HepG2 (cell line): ENCODE measurements around the gene SURF2. TPM values are rescaled to one million over a fixed set of nuclear protein-coding genes. Genes with fewer than 3 reads are reported as not detected.

Experiments
- BORCS8-MEF2B ChIP-seq: sonication (generic); formaldehyde crosslinking; IDR thresholded peaks from 2 replicates; pipeline ENCODE4 v1.8.0; 2022; ENCODE audit warnings: mild to moderate bottlenecking, missing genetic modification reagents
- CENPT ChIP-seq: sonication (generic); formaldehyde crosslinking; IDR thresholded peaks from 2 replicates; pipeline ENCODE4 v1.8.0; 2022; ENCODE audit warnings: low read depth, mild to moderate bottlenecking, moderate library complexity, missing genetic modification reagents
- E2F5 ChIP-seq: sonication (generic); formaldehyde crosslinking; conservative IDR thresholded peaks from 2 replicates; pipeline ENCODE4 v1.4.0; 2020; ENCODE audit warnings: missing genetic modification reagents
- ERF ChIP-seq: IDR thresholded peaks from 2 replicates; pipeline ENCODE4 v1.6.1; 2018; ENCODE audit warnings: missing biosample characterization, missing genetic modification reagents
- GTF3A ChIP-seq: sonication (generic); formaldehyde crosslinking; conservative IDR thresholded peaks from 2 replicates; pipeline ENCODE4 v1.4.0; 2020; ENCODE audit warnings: mild to moderate bottlenecking, missing genetic modification reagents
- HOXA7 ChIP-seq: sonication (generic); formaldehyde crosslinking; IDR thresholded peaks from 2 replicates; pipeline ENCODE4 v1.8.1; 2022; ENCODE audit warnings: mild to moderate bottlenecking, missing genetic modification reagents, moderate library complexity
- KDM1A ChIP-seq: IDR thresholded peaks from 2 replicates; pipeline ENCODE4 v1.6.1; 2016; ENCODE audit warnings: missing compliant biosample characterization
- KDM5B ChIP-seq: sonication (generic); formaldehyde crosslinking; IDR thresholded peaks from 2 replicates; pipeline ENCODE4 v1.4.0; 2020; ENCODE audit warnings: missing genetic modification reagents, mild to moderate bottlenecking, borderline replicate concordance
- MTERF4 ChIP-seq: sonication (generic); formaldehyde crosslinking; IDR thresholded peaks from 2 replicates; pipeline ENCODE4 v1.8.0; 2023; ENCODE audit warnings: mild to moderate bottlenecking, missing genetic modification reagents
- PAWR ChIP-seq: sonication (generic); formaldehyde crosslinking; IDR thresholded peaks from 2 replicates; pipeline ENCODE4 v1.4.0; 2020; ENCODE audit warnings: missing genetic modification reagents, mild to moderate bottlenecking, borderline replicate concordance
- PCBP1 ChIP-seq: fragments of 200-400 bp; formaldehyde crosslinking; IDR thresholded peaks from 2 replicates; pipeline ENCODE4 v1.6.1; 2017; ENCODE audit warnings: mild to moderate bottlenecking, low read depth, low read length, borderline replicate concordance
- TRAFD1 ChIP-seq: sonication (generic); formaldehyde crosslinking; IDR thresholded peaks from 2 replicates; pipeline ENCODE4 v1.5.1; 2020; ENCODE audit warnings: missing genetic modification reagents, mild to moderate bottlenecking, borderline replicate concordance
- ZEB1 ChIP-seq: IDR thresholded peaks from 2 replicates; pipeline ENCODE4 v1.6.1; 2012; ENCODE audit warnings: mild to moderate bottlenecking, low read depth, inconsistent platforms; ENCODE audit not compliant: insufficient replicate concordance
- ZNF10 ChIP-seq: sonication (generic); formaldehyde crosslinking; IDR thresholded peaks from 2 replicates; pipeline ENCODE4 v1.4.0; 2020; ENCODE audit warnings: mild to moderate bottlenecking, low read depth, missing genetic modification reagents, borderline replicate concordance
- ZNF253 ChIP-seq: sonication (generic); formaldehyde crosslinking; IDR thresholded peaks from 2 replicates; pipeline ENCODE4 v1.8.0; 2022; ENCODE audit warnings: mild to moderate bottlenecking, missing genetic modification reagents, borderline replicate concordance
- ZNF431 ChIP-seq: sonication (generic); formaldehyde crosslinking; IDR thresholded peaks from 2 replicates; pipeline ENCODE4 v1.9.0; 2022; ENCODE audit warnings: missing genetic modification reagents, low read depth, mild to moderate bottlenecking, borderline replicate concordance
- ZNF781 ChIP-seq: sonication (generic); formaldehyde crosslinking; IDR thresholded peaks from 2 replicates; pipeline ENCODE4 v1.5.1; 2020; ENCODE audit warnings: borderline replicate concordance, mild to moderate bottlenecking, missing genetic modification reagents; ENCODE audit errors: not compliant biosample characterization
- polyA plus RNA-seq, 8 experiments: library from polyadenylated mRNA; depleted of rRNA in 3 of 8; stranded (reverse) in 7 of 8; unstranded in 1 of 8; fragments of >200 nt; fragmentation: Illumina TruSeq in 4 of 8; extraction: Trizol in 4 of 8; gene quantifications; 2 replicates each; pipeline versions ENCODE4 v1.2.1 to v1.2.3, GENCODE V29; 2011 to 2016; ENCODE audit warnings: low read depth in 4 of 8, missing spikeins in 1 of 8, mixed read lengths in 1 of 8; ENCODE audit not compliant: insufficient read depth in 1 of 8
- total RNA-seq, 5 experiments: library from RNA; depleted of rRNA; stranded (reverse); fragments of >200 nt; fragmentation: Illumina TruSeq; extraction: Trizol; gene quantifications; 2 replicates each; pipeline ENCODE4 v1.2.3, GENCODE V29; 2016; ENCODE audit warnings: low read depth in 1 of 5
- TF ChIP-seq, protein P1 (sequence below): sonication (generic); formaldehyde crosslinking; IDR thresholded peaks from 2 replicates; pipeline ENCODE4 v1.8.1; 2022; ENCODE audit warnings: low read depth, mild to moderate bottlenecking, missing genetic modification reagents
- TF ChIP-seq, protein P2 (sequence below): IDR thresholded peaks from 2 replicates; pipeline ENCODE4 v1.6.1; 2016; ENCODE audit warnings: low read depth, control low read depth
- TF ChIP-seq, protein P3 (sequence below): IDR thresholded peaks from 2 replicates; pipeline ENCODE4 v1.6.1; 2016; ENCODE audit warnings: low read depth, borderline replicate concordance

Gene SURF2
- total and polyA plus RNA-seq, 2 of the 13 experiments (the other 11 are each of a cell fraction or from before 2014, with no cell fraction given), result 6.3 to 13.6 TPM

GRCh38 chr9:133347985-133348717, 8.2 kb upstream of the SURF2 start, which contains the start of the genes MED22 and RPL7A (continued):
- TF ChIP-seq, protein P1, sequence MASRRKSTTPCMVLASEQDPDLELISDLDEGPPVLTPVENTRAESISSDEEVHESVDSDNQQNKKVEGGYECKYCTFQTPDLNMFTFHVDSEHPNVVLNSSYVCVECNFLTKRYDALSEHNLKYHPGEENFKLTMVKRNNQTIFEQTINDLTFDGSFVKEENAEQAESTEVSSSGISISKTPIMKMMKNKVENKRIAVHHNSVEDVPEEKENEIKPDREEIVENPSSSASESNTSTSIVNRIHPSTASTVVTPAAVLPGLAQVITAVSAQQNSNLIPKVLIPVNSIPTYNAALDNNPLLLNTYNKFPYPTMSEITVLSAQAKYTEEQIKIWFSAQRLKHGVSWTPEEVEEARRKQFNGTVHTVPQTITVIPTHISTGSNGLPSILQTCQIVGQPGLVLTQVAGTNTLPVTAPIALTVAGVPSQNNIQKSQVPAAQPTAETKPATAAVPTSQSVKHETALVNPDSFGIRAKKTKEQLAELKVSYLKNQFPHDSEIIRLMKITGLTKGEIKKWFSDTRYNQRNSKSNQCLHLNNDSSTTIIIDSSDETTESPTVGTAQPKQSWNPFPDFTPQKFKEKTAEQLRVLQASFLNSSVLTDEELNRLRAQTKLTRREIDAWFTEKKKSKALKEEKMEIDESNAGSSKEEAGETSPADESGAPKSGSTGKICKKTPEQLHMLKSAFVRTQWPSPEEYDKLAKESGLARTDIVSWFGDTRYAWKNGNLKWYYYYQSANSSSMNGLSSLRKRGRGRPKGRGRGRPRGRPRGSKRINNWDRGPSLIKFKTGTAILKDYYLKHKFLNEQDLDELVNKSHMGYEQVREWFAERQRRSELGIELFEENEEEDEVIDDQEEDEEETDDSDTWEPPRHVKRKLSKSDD (CRISPR knock-in tag), result 0 out of 2 replicates have a peak, but pooled peaks have one; percentile 41
- TF ChIP-seq TRAFD1 (CRISPR knock-in tag) (peak; percentile 94; the same call in 1 of the 2 replicates), MTERF4 (CRISPR knock-in tag) (no peak), E2F5 (no peak; the same call in 1 of the 2 replicates), ZEB1 (peak; percentile 35), PCBP1 (no peak), KDM1A (CRISPR knock-in tag) (no peak), ZNF253 (CRISPR knock-in tag) (peak; percentile 35; the same call in 1 of the 2 replicates), HOXA7 (0 out of 2 replicates have a peak, but pooled peaks have one; percentile 51), CENPT (CRISPR knock-in tag) (no peak), ZNF10 (CRISPR knock-in tag) (no peak), ERF (CRISPR knock-in tag) (peak; percentile 60; the same call in 1 of the 2 replicates), PAWR (CRISPR knock-in tag) (no peak), KDM5B (peak; percentile 85; the same call in 1 of the 2 replicates), BORCS8-MEF2B (CRISPR knock-in tag) (peak; percentile 80), ZNF781 (CRISPR knock-in tag) (peak; percentile 74), ZNF431 (CRISPR knock-in tag) (peak; percentile 38), GTF3A (no peak)
- TF ChIP-seq, protein P2, sequence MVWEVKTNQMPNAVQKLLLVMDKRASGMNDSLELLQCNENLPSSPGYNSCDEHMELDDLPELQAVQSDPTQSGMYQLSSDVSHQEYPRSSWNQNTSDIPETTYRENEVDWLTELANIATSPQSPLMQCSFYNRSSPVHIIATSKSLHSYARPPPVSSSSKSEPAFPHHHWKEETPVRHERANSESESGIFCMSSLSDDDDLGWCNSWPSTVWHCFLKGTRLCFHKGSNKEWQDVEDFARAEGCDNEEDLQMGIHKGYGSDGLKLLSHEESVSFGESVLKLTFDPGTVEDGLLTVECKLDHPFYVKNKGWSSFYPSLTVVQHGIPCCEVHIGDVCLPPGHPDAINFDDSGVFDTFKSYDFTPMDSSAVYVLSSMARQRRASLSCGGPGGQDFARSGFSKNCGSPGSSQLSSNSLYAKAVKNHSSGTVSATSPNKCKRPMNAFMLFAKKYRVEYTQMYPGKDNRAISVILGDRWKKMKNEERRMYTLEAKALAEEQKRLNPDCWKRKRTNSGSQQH (CRISPR knock-in tag), result peak; percentile 67; the same call in 1 of the 2 replicates
- TF ChIP-seq, protein P3, sequence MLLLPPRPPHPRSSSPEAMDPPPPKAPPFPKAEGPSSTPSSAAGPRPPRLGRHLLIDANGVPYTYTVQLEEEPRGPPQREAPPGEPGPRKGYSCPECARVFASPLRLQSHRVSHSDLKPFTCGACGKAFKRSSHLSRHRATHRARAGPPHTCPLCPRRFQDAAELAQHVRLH (CRISPR knock-in tag), result peak; percentile 71; the same call in 1 of the 2 replicates
